Measurements from ENCODE around the gene MICU1. TPM values are rescaled to one million over a fixed set of nuclear protein-coding genes. Genes with fewer than 3 reads are reported as not detected.

MICU1 gene
- total and polyA plus RNA-seq, 2 of the 13 experiments (the other 11 are each of a cell fraction or from before 2014, with no cell fraction given), result 32.5 to 56.1 TPM

DNA sequence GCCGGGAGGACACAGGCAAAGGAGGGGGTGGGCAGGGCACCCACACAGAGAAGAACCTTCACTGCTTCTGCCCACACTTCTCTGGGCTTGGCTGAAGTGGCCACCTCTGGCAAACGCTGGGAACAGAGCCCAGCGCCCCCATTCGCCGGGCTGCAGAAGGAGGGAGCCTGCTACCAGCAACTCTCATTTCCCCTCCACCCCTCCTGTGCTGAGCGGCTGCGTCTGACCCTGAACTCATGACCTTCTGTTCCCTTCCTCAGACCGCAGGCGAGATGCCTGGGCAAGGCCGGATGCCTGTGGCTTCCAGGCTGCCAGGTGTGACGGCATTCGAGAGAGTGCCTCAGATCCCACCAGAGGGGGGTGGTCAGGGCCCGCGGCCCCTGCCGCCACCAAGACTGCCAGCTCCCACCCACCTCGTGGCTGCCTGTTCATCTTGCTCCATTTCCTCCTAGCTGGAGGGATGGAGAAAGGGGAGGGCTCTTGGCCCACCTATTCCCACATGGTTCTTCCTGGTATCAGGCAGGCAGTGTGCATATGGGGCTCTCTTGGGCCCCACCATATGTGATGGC lies 291.0 kb downstream of the MICU1 start (continued):
- TF ChIP-seq, protein P1, sequence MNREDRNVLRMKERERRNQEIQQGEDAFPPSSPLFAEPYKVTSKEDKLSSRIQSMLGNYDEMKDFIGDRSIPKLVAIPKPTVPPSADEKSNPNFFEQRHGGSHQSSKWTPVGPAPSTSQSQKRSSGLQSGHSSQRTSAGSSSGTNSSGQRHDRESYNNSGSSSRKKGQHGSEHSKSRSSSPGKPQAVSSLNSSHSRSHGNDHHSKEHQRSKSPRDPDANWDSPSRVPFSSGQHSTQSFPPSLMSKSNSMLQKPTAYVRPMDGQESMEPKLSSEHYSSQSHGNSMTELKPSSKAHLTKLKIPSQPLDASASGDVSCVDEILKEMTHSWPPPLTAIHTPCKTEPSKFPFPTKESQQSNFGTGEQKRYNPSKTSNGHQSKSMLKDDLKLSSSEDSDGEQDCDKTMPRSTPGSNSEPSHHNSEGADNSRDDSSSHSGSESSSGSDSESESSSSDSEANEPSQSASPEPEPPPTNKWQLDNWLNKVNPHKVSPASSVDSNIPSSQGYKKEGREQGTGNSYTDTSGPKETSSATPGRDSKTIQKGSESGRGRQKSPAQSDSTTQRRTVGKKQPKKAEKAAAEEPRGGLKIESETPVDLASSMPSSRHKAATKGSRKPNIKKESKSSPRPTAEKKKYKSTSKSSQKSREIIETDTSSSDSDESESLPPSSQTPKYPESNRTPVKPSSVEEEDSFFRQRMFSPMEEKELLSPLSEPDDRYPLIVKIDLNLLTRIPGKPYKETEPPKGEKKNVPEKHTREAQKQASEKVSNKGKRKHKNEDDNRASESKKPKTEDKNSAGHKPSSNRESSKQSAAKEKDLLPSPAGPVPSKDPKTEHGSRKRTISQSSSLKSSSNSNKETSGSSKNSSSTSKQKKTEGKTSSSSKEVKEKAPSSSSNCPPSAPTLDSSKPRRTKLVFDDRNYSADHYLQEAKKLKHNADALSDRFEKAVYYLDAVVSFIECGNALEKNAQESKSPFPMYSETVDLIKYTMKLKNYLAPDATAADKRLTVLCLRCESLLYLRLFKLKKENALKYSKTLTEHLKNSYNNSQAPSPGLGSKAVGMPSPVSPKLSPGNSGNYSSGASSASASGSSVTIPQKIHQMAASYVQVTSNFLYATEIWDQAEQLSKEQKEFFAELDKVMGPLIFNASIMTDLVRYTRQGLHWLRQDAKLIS (CRISPR knock-in tag; IDR thresholded peaks at IDR 0.05), result no peak
- TF ChIP-seq ZBTB1 (CRISPR knock-in tag; IDR thresholded peaks at IDR 0.05; ENCODE audit: borderline replicate concordance) (0 out of 2 replicates have a peak, but pooled peaks have one; percentile 21), ZMYM2 (CRISPR knock-in tag; IDR thresholded peaks at IDR 0.05) (no peak; the same call in 1 of the 2 replicates), KLF13 (CRISPR knock-in tag; IDR thresholded peaks at IDR 0.05) (no peak), FOXP1 (IDR thresholded peaks at IDR 0.05) (no peak), FOXP1 (CRISPR knock-in tag; IDR thresholded peaks at IDR 0.05) (peak; percentile 15; the same call in 1 of the 2 replicates), BRD4 (CRISPR knock-in tag; IDR thresholded peaks at IDR 0.05) (no peak), ZNF790 (CRISPR knock-in tag; IDR thresholded peaks at IDR 0.05; ENCODE audit: borderline replicate concordance) (no peak), ZBTB42 (CRISPR knock-in tag; IDR thresholded peaks at IDR 0.05) (no peak), SNAPC2 (CRISPR knock-in tag; IDR thresholded peaks at IDR 0.05) (no peak), ZNF746 (CRISPR knock-in tag; IDR thresholded peaks at IDR 0.05) (peak; percentile 79), IRF2 (CRISPR knock-in tag; IDR thresholded peaks at IDR 0.05) (peak; percentile 76), SP4 (CRISPR knock-in tag; IDR thresholded peaks at IDR 0.05) (no peak), ISL2 (CRISPR knock-in tag; IDR thresholded peaks at IDR 0.05) (peak; percentile 57; the same call in 1 of the 2 replicates), RARA (CRISPR knock-in tag; IDR thresholded peaks at IDR 0.05) (peak; percentile 97), RBM39 (IDR thresholded peaks at IDR 0.05; ENCODE audit: low read depth, low read length, poor library complexity, severe bottlenecking) (no peak), DR1 (CRISPR knock-in tag; IDR thresholded peaks at IDR 0.05) (no peak)
- TF ChIP-seq, protein P2, sequence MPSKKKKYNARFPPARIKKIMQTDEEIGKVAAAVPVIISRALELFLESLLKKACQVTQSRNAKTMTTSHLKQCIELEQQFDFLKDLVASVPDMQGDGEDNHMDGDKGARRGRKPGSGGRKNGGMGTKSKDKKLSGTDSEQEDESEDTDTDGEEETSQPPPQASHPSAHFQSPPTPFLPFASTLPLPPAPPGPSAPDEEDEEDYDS (CRISPR knock-in tag; IDR thresholded peaks at IDR 0.05), result peak; percentile 55; the same call in 1 of the 2 replicates
- TF ChIP-seq, protein P3, sequence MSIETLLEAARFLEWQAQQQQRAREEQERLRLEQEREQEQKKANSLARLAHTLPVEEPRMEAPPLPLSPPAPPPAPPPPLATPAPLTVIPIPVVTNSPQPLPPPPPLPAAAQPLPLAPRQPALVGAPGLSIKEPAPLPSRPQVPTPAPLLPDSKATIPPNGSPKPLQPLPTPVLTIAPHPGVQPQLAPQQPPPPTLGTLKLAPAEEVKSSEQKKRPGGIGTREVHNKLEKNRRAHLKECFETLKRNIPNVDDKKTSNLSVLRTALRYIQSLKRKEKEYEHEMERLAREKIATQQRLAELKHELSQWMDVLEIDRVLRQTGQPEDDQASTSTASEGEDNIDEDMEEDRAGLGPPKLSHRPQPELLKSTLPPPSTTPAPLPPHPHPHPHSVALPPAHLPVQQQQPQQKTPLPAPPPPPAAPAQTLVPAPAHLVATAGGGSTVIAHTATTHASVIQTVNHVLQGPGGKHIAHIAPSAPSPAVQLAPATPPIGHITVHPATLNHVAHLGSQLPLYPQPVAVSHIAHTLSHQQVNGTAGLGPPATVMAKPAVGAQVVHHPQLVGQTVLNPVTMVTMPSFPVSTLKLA (IDR thresholded peaks at IDR 0.05), result no peak
- TF ChIP-seq, protein P4, sequence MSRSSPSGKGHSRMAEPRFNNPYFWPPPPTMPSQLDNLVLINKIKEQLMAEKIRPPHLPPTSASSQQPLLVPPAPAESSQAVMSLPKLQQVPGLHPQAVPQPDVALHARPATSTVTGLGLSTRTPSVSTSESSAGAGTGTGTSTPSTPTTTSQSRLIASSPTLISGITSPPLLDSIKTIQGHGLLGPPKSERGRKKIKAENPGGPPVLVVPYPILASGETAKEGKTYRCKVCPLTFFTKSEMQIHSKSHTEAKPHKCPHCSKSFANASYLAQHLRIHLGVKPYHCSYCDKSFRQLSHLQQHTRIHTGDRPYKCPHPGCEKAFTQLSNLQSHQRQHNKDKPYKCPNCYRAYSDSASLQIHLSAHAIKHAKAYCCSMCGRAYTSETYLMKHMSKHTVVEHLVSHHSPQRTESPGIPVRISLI (CRISPR knock-in tag; IDR thresholded peaks at IDR 0.05; ENCODE audit: borderline replicate concordance), result peak; percentile 44; the same call in 1 of the 2 replicates
- TF ChIP-seq, protein P5, sequence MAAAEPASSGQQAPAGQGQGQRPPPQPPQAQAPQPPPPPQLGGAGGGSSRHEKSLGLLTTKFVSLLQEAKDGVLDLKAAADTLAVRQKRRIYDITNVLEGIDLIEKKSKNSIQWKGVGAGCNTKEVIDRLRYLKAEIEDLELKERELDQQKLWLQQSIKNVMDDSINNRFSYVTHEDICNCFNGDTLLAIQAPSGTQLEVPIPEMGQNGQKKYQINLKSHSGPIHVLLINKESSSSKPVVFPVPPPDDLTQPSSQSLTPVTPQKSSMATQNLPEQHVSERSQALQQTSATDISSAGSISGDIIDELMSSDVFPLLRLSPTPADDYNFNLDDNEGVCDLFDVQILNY (CRISPR knock-in tag; conservative IDR thresholded peaks at IDR 0.05), result no peak
- TF ChIP-seq, protein P6, sequence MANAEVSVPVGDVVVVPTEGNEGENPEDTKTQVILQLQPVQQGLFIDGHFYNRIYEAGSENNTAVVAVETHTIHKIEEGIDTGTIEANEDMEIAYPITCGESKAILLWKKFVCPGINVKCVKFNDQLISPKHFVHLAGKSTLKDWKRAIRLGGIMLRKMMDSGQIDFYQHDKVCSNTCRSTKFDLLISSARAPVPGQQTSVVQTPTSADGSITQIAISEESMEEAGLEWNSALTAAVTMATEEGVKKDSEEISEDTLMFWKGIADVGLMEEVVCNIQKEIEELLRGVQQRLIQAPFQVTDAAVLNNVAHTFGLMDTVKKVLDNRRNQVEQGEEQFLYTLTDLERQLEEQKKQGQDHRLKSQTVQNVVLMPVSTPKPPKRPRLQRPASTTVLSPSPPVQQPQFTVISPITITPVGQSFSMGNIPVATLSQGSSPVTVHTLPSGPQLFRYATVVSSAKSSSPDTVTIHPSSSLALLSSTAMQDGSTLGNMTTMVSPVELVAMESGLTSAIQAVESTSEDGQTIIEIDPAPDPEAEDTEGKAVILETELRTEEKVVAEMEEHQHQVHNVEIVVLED (CRISPR knock-in tag; IDR thresholded peaks at IDR 0.05; ENCODE audit: borderline replicate concordance), result peak; percentile 33; the same call in 1 of the 2 replicates

Measured in HepG2 (cell line).